Neuronal stem cell (in vitro differentiated cells): ENCODE data around the gene MLKL.

Source experiments
- DNase-seq: peaks from one replicate; pipeline ENCODE4 v3.0.0-alpha.2; 2013; ENCODE audit warnings: low spot score
- H2AFZ ChIP-seq: one replicate; pipeline ENCODE4 v1.6.1; 2013; ENCODE audit warnings: mild to moderate bottlenecking, low read length, inconsistent platforms
- H2AK5ac ChIP-seq: 2 replicates; pipeline ENCODE4 v1.6.1; 2013; ENCODE audit warnings: low read depth, mild to moderate bottlenecking, inconsistent platforms, low read length, moderate library complexity, mixed read lengths
- H2BK120ac ChIP-seq: 2 replicates; pipeline ENCODE4 v1.6.1; 2013; ENCODE audit warnings: low read depth, mild to moderate bottlenecking, inconsistent platforms, low read length, moderate library complexity, mixed read lengths
- H2BK12ac ChIP-seq: one replicate; pipeline ENCODE4 v1.6.1; 2013; ENCODE audit warnings: low read length, inconsistent platforms
- H2BK15ac ChIP-seq: 2 replicates; pipeline ENCODE4 v1.6.1; 2013; ENCODE audit warnings: mild to moderate bottlenecking, low read length, inconsistent platforms, mixed read lengths
- H2BK5ac ChIP-seq: one replicate; pipeline ENCODE4 v1.6.1; 2013; ENCODE audit warnings: inconsistent platforms, mild to moderate bottlenecking, low read length, moderate library complexity
- H3K14ac ChIP-seq: one replicate; pipeline ENCODE4 v1.6.1; 2013; ENCODE audit warnings: low read length, inconsistent platforms
- H3K18ac ChIP-seq: 2 replicates; pipeline ENCODE4 v1.6.1; 2013; ENCODE audit warnings: low read length, inconsistent platforms
- H3K23ac ChIP-seq: 2 replicates; pipeline ENCODE4 v1.6.1; 2013; ENCODE audit warnings: low read depth, mild to moderate bottlenecking, mixed read lengths, low read length, inconsistent platforms; ENCODE audit not compliant: poor library complexity
- H3K27ac ChIP-seq: replicated peaks from 3 replicates; pipeline ENCODE4 v1.5.1; 2013; ENCODE audit warnings: low read length, inconsistent platforms
- H3K27me3 ChIP-seq, 3 experiments: 2 replicates each; pipeline ENCODE4 v1.6.1; 2013; ENCODE audit warnings: low read length in 3 of 3, mild to moderate bottlenecking in 2 of 3, inconsistent platforms in 1 of 3, low read depth in 1 of 3, mixed read lengths in 1 of 3, moderate library complexity in 1 of 3; ENCODE audit not compliant: control insufficient read depth in 3 of 3, insufficient read depth in 3 of 3
- H3K36me3 ChIP-seq, 2 donors: replicated peaks in 1 of 2; 2 replicates each; pipeline ENCODE4 v1.6.1; 2013; ENCODE audit warnings: low read length in 2 of 2; ENCODE audit not compliant: control insufficient read depth in 2 of 2, insufficient read depth in 2 of 2
- H3K4ac ChIP-seq: 2 replicates; pipeline ENCODE4 v1.6.1; 2013; ENCODE audit warnings: inconsistent platforms, mild to moderate bottlenecking, low read length, moderate library complexity
- H3K4me1 ChIP-seq, 2 donors: 1 replicate in 1 of 2; 2 replicates in 1 of 2; pipeline ENCODE4 v1.6.1; 2013; ENCODE audit warnings: low read length in 2 of 2, low read depth in 1 of 2; ENCODE audit not compliant: control insufficient read depth in 2 of 2, insufficient read depth in 1 of 2
- H3K4me2 ChIP-seq: one replicate; pipeline ENCODE4 v1.6.1; 2013; ENCODE audit warnings: mild to moderate bottlenecking, low read length, inconsistent platforms; ENCODE audit not compliant: insufficient read depth, poor library complexity, severe bottlenecking
- H3K4me3 ChIP-seq, 2 donors: 2 replicates each; pipeline ENCODE4 v1.5.1; 2013; ENCODE audit warnings: low read length in 2 of 2, mild to moderate bottlenecking in 2 of 2, inconsistent platforms in 1 of 2, moderate library complexity in 1 of 2
- H3K79me1 ChIP-seq: one replicate; pipeline ENCODE4 v1.6.1; 2013; ENCODE audit warnings: low read depth, mild to moderate bottlenecking, inconsistent platforms, low read length, moderate library complexity
- H3K9ac ChIP-seq: one replicate; pipeline ENCODE4 v1.6.1; 2013; ENCODE audit warnings: mild to moderate bottlenecking, low read depth, low read length, inconsistent platforms; ENCODE audit not compliant: poor library complexity
- H3K9me3 ChIP-seq, 2 donors: replicated peaks in 1 of 2; 2 replicates each; pipeline versions ENCODE3 to v1.6.1; 2013; ENCODE audit warnings: low read length in 2 of 2, mild to moderate bottlenecking in 2 of 2, inconsistent platforms in 1 of 2, low read depth in 1 of 2, mixed read lengths in 1 of 2, moderate library complexity in 1 of 2; ENCODE audit not compliant: control insufficient read depth in 2 of 2, insufficient read depth in 1 of 2
- H4K8ac ChIP-seq: one replicate; pipeline ENCODE4 v1.6.1; 2013; ENCODE audit warnings: low read depth, mild to moderate bottlenecking, inconsistent platforms, low read length, moderate library complexity
- H4K91ac ChIP-seq: one replicate; pipeline ENCODE4 v1.6.1; 2013; ENCODE audit warnings: low read length, low read depth, mild to moderate bottlenecking, inconsistent platforms; ENCODE audit not compliant: poor library complexity
- WGBS, 2 donors: extraction: QIAGEN DNeasy Blood & Tissue Kit; methylation state at CpG; one replicate each; pipeline ENCODE4 v1.1.7; 2013; ENCODE audit warnings: missing lambda C conversion rate in 2 of 2, mixed read lengths in 1 of 2; ENCODE audit not compliant: insufficient read length in 2 of 2, insufficient replicate concordance in 1 of 2; ENCODE audit errors: extremely low coverage in 2 of 2; 5-methylcytosine and 5-hydroxymethylcytosine counted together

Gene MLKL

GRCh38 chr16:74718741-74719610 is 18.3 kb upstream of the MLKL start:
- Histone ChIP-seq H3K9me3 (no peaks in the 10 kb centered on the region), H2BK15ac (no peak overlapping the region), H3K27me3 (peaks cover 0 to 3% (median 0%) of the 10 kb centered on the region in 3 experiments), H3K18ac (peak overlapping the region; percentile 69), H2BK120ac (peak overlapping the region; percentile 30), H4K91ac (peak overlapping the region; percentile 14), H2AK5ac (peak overlapping the region; percentile 96), H3K4ac (no peak overlapping the region), H2BK12ac (no peak overlapping the region), H3K14ac (no peak overlapping the region), H2BK5ac (no peak overlapping the region), H3K4me1 (no peaks in the 10 kb centered on the region), H4K8ac (no peak overlapping the region), H3K23ac (no peak overlapping the region), H3K36me3 (no peaks in the 10 kb centered on the region), H3K4me3 (no peak overlapping the region), H3K4me2 (no peak overlapping the region), H2AFZ (no peak overlapping the region), H3K27ac (no peak overlapping the region), H3K79me1 (no peaks in the 10 kb centered on the region), H3K9ac (no peak overlapping the region)
- WGBS, 2 donors: no CpG with 5 or more reads among the region's 27 CpGs
- no peak for DNase-seq

GRCh38 chr16:74718140-74718539 is 17.5 kb upstream of the MLKL start:
- no peak for DNase-seq
- Histone ChIP-seq H3K23ac (no peak overlapping the region), H3K27ac (no peak overlapping the region), H2BK12ac (no peak overlapping the region), H2BK120ac (no peak overlapping the region), H4K91ac (no peak overlapping the region), H3K4me3 (no peak overlapping the region), H4K8ac (no peak overlapping the region), H3K4ac (no peak overlapping the region), H3K27me3 (peaks cover 0 to 7% (median 3%) of the 10 kb centered on the region in 3 experiments), H3K36me3 (no peaks in the 10 kb centered on the region), H3K14ac (no peak overlapping the region), H3K18ac (no peak overlapping the region), H3K9me3 (no peaks in the 10 kb centered on the region), H3K9ac (no peak overlapping the region), H3K79me1 (no peaks in the 10 kb centered on the region), H2AK5ac (peak overlapping the region; percentile 79), H3K4me2 (no peak overlapping the region), H3K4me1 (no peaks in the 10 kb centered on the region), H2AFZ (no peak overlapping the region), H2BK15ac (no peak overlapping the region), H2BK5ac (no peak overlapping the region)
- WGBS, 2 donors: no CpG with 5 or more reads among the region's 13 CpGs

- Histone ChIP-seq H3K27me3 (peaks cover 0 to 13% (median 3%) of the 10 kb centered on the region in 3 experiments), H2AK5ac (peak overlapping the region; percentile 79), H4K91ac (no peak overlapping the region), H3K14ac (no peak overlapping the region), H2BK12ac (no peak overlapping the region), H3K4ac (no peak overlapping the region), H3K36me3 (no peaks in the 10 kb centered on the region), H2BK5ac (no peak overlapping the region), H3K79me1 (no peaks in the 10 kb centered on the region), H3K9me3 (no peaks in the 10 kb centered on the region), H3K4me1 (no peaks in the 10 kb centered on the region), H3K4me2 (no peak overlapping the region), H3K9ac (no peak overlapping the region), H2BK15ac (no peak overlapping the region), H3K27ac (no peak overlapping the region), H3K23ac (no peak overlapping the region), H2BK120ac (peak overlapping the region; percentile 94), H3K4me3 (no peak overlapping the region), H3K18ac (peak overlapping the region; percentile 11), H4K8ac (peak overlapping the region; percentile 31), H2AFZ (peak overlapping the region; percentile 40)
- DNase-seq: no peak
- WGBS, 2 donors: no CpG with 5 or more reads among the region's 7 CpGs
Observed at GRCh38 chr16:74717367-74717766, 16.7 kb upstream of the MLKL start.

- no peak overlapping the region for H3K4me2 ChIP-seq
- no peaks in the 10 kb centered on the region for H3K36me3 ChIP-seq
- peak overlapping the region; percentile 16 for H3K9ac ChIP-seq
- no peak overlapping the region for H2AFZ ChIP-seq
- no peak overlapping the region for H4K8ac ChIP-seq
- no peak for DNase-seq
- peak overlapping the region; percentile 59 for H4K91ac ChIP-seq
- WGBS, 2 donors: no CpG with 5 or more reads among the region's 15 CpGs
- H3K18ac ChIP-seq: peak overlapping the region; percentile 24
- peak overlapping the region; percentile 50 for H2AK5ac ChIP-seq
- no peak overlapping the region for H3K14ac ChIP-seq
- peaks cover 0 to 17% (median under 1%) of the 10 kb centered on the region in 3 experiments for H3K27me3 ChIP-seq
- no peak overlapping the region for H3K23ac ChIP-seq
- no peaks in the 10 kb centered on the region for H3K9me3 ChIP-seq
- no peaks in the 10 kb centered on the region for H3K79me1 ChIP-seq
- no peak overlapping the region for H2BK12ac ChIP-seq
- H3K4ac ChIP-seq: no peak overlapping the region
- no peak overlapping the region for H3K27ac ChIP-seq
- H3K4me1 ChIP-seq: no peaks in the 10 kb centered on the region
- no peak overlapping the region for H2BK15ac ChIP-seq
- H2BK120ac ChIP-seq: no peak overlapping the region
- H3K4me3 ChIP-seq: no peak overlapping the region
- H2BK5ac ChIP-seq: no peak overlapping the region
Observed at GRCh38 chr16:74716355-74716754, 15.7 kb upstream of the MLKL start.
